Thymus (tissue), 11 donors: ENCODE results near the gene EGFR. TPM values are rescaled to one million over a fixed set of nuclear protein-coding genes. Genes with fewer than 3 reads are reported as not detected.

Source experiments
- DNase-seq, 9 donors: peaks; one replicate each; pipeline ENCODE4 v3.0.0-alpha.2; 2013; ENCODE audit warnings: low spot score in 9 of 9, low read depth in 6 of 9, missing footprints in 1 of 9
- H3K27ac ChIP-seq, 2 donors: one replicate each; pipeline ENCODE4 v1.5.1; 2013; ENCODE audit warnings: control low read depth in 1 of 2, low read depth in 1 of 2, low read length in 1 of 2, mild to moderate bottlenecking in 1 of 2, moderate library complexity in 1 of 2
- H3K27me3 ChIP-seq, 2 donors: one replicate each; pipeline ENCODE4 v1.5.1; 2013; ENCODE audit warnings: low read length in 1 of 2; ENCODE audit not compliant: control insufficient read depth in 2 of 2, insufficient read depth in 1 of 2
- H3K36me3 ChIP-seq, 2 donors: one replicate each; pipeline ENCODE4 v1.5.1; 2013; ENCODE audit warnings: low read length in 1 of 2, mild to moderate bottlenecking in 1 of 2, moderate library complexity in 1 of 2; ENCODE audit not compliant: control insufficient read depth in 2 of 2, insufficient read depth in 2 of 2
- H3K4me1 ChIP-seq, 2 donors: one replicate each; pipeline ENCODE4 v1.5.1; 2013; ENCODE audit warnings: low read length in 2 of 2; ENCODE audit not compliant: control insufficient read depth in 2 of 2, insufficient read depth in 2 of 2
- H3K4me3 ChIP-seq, 2 donors: one replicate each; pipeline ENCODE4 v1.5.1; 2013; ENCODE audit warnings: low read length in 2 of 2, control low read depth in 1 of 2, mild to moderate bottlenecking in 1 of 2
- H3K9me3 ChIP-seq, 2 donors: one replicate each; pipeline ENCODE4 v1.5.1; 2013; ENCODE audit warnings: low read length in 1 of 2, mild to moderate bottlenecking in 1 of 2; ENCODE audit not compliant: control insufficient read depth in 2 of 2, insufficient read depth in 1 of 2
- WGBS: extraction: QIAGEN DNeasy Blood & Tissue Kit; methylation state at CpG from one replicate; pipeline ENCODE4 v1.1.7; 2013; 5-methylcytosine and 5-hydroxymethylcytosine counted together
- polyA plus RNA-seq: library from polyadenylated mRNA; stranded (reverse); fragments of 200-250 nt; gene quantifications from one replicate; pipeline ENCODE4 v1.2.3, GENCODE V29; 2013
- total RNA-seq: library from RNA; stranded (reverse); fragments of 120-200 nt; gene quantifications from one replicate; pipeline ENCODE4 v1.2.4, GENCODE V29; 2013
- donor health status: healthy.

The EGFR gene
- total and polyA plus RNA-seq, 2 donors: 14.2 to 19.5 TPM

GRCh38 chr7:55178292-55178862, 159.6 kb downstream of the EGFR start:
- no peaks in the 10 kb centered on the region for H3K27me3 ChIP-seq
- no peak for DNase-seq
- no peak overlapping the region for H3K4me3 ChIP-seq
- no peaks in the 10 kb centered on the region for H3K36me3 ChIP-seq
- H3K4me1 ChIP-seq: no peaks in the 10 kb centered on the region
- no peak overlapping the region for H3K27ac ChIP-seq
- 94% methylated on average over 8 of the region's 8 CpGs for WGBS
- no peaks in the 10 kb centered on the region for H3K9me3 ChIP-seq

- H3K4me3 ChIP-seq: no peak overlapping the region
- no peaks in the 10 kb centered on the region for H3K27me3 ChIP-seq
- no peak overlapping the region for H3K27ac ChIP-seq
- H3K4me1 ChIP-seq: no peaks in the 10 kb centered on the region
- no peaks in the 10 kb centered on the region for H3K36me3 ChIP-seq
- no peak for DNase-seq
- WGBS: 84% methylated on average over 18 of the region's 18 CpGs
- no peaks in the 10 kb centered on the region for H3K9me3 ChIP-seq
Measured at GRCh38 chr7:55178863-55179773, 160.3 kb downstream of the EGFR start.

GRCh38 chr7:55179931-55180682, 161.3 kb downstream of the EGFR start:
- WGBS: 75% methylated on average over 5 of the region's 5 CpGs
- no peak for DNase-seq
- no peaks in the 10 kb centered on the region for H3K4me1 ChIP-seq
- no peaks in the 10 kb centered on the region for H3K9me3 ChIP-seq
- no peaks in the 10 kb centered on the region for H3K36me3 ChIP-seq
- H3K27me3 ChIP-seq: no peaks in the 10 kb centered on the region
- H3K4me3 ChIP-seq: no peak overlapping the region
- H3K27ac ChIP-seq: no peak overlapping the region

GRCh38 chr7:55180963-55181542, 162.2 kb downstream of the EGFR start:
- Histone ChIP-seq H3K4me1 (no peaks in the 10 kb centered on the region), H3K36me3 (no peaks in the 10 kb centered on the region), H3K27me3 (no peaks in the 10 kb centered on the region), H3K27ac (no peak overlapping the region), H3K9me3 (no peaks in the 10 kb centered on the region), H3K4me3 (no peak overlapping the region)
- 95% methylated on average over 19 of the region's 19 CpGs for WGBS
- no peak for DNase-seq

- no peak overlapping the region for H3K27ac ChIP-seq
- no peaks in the 10 kb centered on the region for H3K36me3 ChIP-seq
- H3K9me3 ChIP-seq: no peaks in the 10 kb centered on the region
- 94% methylated on average over 4 of the region's 4 CpGs for WGBS
- H3K4me1 ChIP-seq: no peaks in the 10 kb centered on the region
- H3K4me3 ChIP-seq: no peak overlapping the region
- H3K27me3 ChIP-seq: no peaks in the 10 kb centered on the region
- no peak for DNase-seq
Measured at GRCh38 chr7:55181762-55182161, 162.9 kb downstream of the EGFR start.

- Histone ChIP-seq H3K4me1 (no peaks in the 10 kb centered on the region), H3K27ac (no peak overlapping the region), H3K36me3 (no peaks in the 10 kb centered on the region), H3K9me3 (no peaks in the 10 kb centered on the region), H3K4me3 (no peak overlapping the region), H3K27me3 (peaks cover 0 to 2% of the 10 kb centered on the region in 2 donors)
- DNase-seq: no peak
- 91% methylated on average over 15 of the region's 15 CpGs for WGBS
Measured at GRCh38 chr7:55183897-55184296, 165.1 kb downstream of the EGFR start.

- Histone ChIP-seq H3K27ac (no peak overlapping the region), H3K4me3 (no peak overlapping the region), H3K4me1 (no peaks in the 10 kb centered on the region), H3K27me3 (peaks cover 0 to 2% of the 10 kb centered on the region in 2 donors), H3K36me3 (no peaks in the 10 kb centered on the region), H3K9me3 (no peaks in the 10 kb centered on the region)
- WGBS: 91% methylated on average over 8 of the region's 8 CpGs
- DNase-seq: no peak
Measured at GRCh38 chr7:55185321-55185802, 166.5 kb downstream of the EGFR start.

GRCh38 chr7:55185941-55186609, 167.3 kb downstream of the EGFR start:
- Histone ChIP-seq H3K4me3 (no peak overlapping the region), H3K27me3 (peaks cover 0 to 2% of the 10 kb centered on the region in 2 donors), H3K4me1 (no peaks in the 10 kb centered on the region), H3K36me3 (no peaks in the 10 kb centered on the region), H3K27ac (no peak overlapping the region), H3K9me3 (peaks cover 0 to 3% of the 10 kb centered on the region in 2 donors)
- 95% methylated on average over 15 of the region's 15 CpGs for WGBS
- no peak for DNase-seq
